ENCODE results near the gene PARP9.

The PARP9 gene

GRCh38 chr3:122578069-122578740 is 14.1 kb upstream of the PARP9 start:
- Histone ChIP-seq H3F3A (ENCODE audit: insufficient read depth, low read length) (no peaks in the 10 kb centered on the region), H3K4me1 (ENCODE audit: insufficient read depth, low read length, severe bottlenecking) (peaks cover 46% of the 10 kb centered on the region), H4K20me1 (ENCODE audit: insufficient read depth, low read length) (no peaks in the 10 kb centered on the region), H3K79me2 (ENCODE audit: insufficient read depth, low read length) (no peaks in the 10 kb centered on the region), H3K9me3 (ENCODE audit: low read length) (peaks cover 17% of the 10 kb centered on the region), H3K27me3 (ENCODE audit: insufficient read depth, low read length) (no peaks in the 10 kb centered on the region), H3K4me2 (ENCODE audit: low read length) (peak overlapping the region; percentile 77), H3K9me2 (ENCODE audit: low read depth, low read length) (no peaks in the 10 kb centered on the region), H3K4me3 (ENCODE audit: low read depth, low read length, poor library complexity, severe bottlenecking) (peak overlapping the region; percentile 65), H2AFZ (ENCODE audit: low read length) (no peak overlapping the region), H3K27ac (ENCODE audit: low read depth, low read length, poor library complexity, severe bottlenecking) (no peak overlapping the region), H3K9ac (ENCODE audit: low read length) (peak overlapping the region; percentile 72), H3K36me3 (ENCODE audit: insufficient read depth, low read length) (no peaks in the 10 kb centered on the region)
- TF ChIP-seq, protein P1, sequence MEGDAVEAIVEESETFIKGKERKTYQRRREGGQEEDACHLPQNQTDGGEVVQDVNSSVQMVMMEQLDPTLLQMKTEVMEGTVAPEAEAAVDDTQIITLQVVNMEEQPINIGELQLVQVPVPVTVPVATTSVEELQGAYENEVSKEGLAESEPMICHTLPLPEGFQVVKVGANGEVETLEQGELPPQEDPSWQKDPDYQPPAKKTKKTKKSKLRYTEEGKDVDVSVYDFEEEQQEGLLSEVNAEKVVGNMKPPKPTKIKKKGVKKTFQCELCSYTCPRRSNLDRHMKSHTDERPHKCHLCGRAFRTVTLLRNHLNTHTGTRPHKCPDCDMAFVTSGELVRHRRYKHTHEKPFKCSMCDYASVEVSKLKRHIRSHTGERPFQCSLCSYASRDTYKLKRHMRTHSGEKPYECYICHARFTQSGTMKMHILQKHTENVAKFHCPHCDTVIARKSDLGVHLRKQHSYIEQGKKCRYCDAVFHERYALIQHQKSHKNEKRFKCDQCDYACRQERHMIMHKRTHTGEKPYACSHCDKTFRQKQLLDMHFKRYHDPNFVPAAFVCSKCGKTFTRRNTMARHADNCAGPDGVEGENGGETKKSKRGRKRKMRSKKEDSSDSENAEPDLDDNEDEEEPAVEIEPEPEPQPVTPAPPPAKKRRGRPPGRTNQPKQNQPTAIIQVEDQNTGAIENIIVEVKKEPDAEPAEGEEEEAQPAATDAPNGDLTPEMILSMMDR (IDR thresholded peaks at IDR 0.05; ENCODE audit: low read length) = no peak
- no peak for TF ChIP-seq EZH2 (IDR thresholded peaks at IDR 0.05; ENCODE audit: borderline replicate concordance, low read length)

GRCh38 chr3:122577409-122578031 is 13.4 kb upstream of the PARP9 start, which contains the start of gene PARP15:
Gene PARP15, plus strand, starts transcription at chr3:122577650. Its CDS starts 18 bp downstream, at chr3:122577668.
- H3K27me3 ChIP-seq (ENCODE audit: insufficient read depth, low read length) = no peaks in the 10 kb centered on the region
- H3K79me2 ChIP-seq (ENCODE audit: insufficient read depth, low read length) = no peaks in the 10 kb centered on the region
- no peaks in the 10 kb centered on the region for H4K20me1 ChIP-seq (ENCODE audit: insufficient read depth, low read length)
- H3K9me3 ChIP-seq (ENCODE audit: low read length) = peaks cover 15% of the 10 kb centered on the region
- no peaks in the 10 kb centered on the region for H3F3A ChIP-seq (ENCODE audit: insufficient read depth, low read length)
- H2AFZ ChIP-seq (ENCODE audit: low read length) = no peak within 1 kb of the TSS; the same call in 1 of the 2 replicates
- H3K27ac ChIP-seq (ENCODE audit: low read depth, low read length, poor library complexity, severe bottlenecking) = peak within 1 kb of the TSS; percentile 87
- H3K4me1 ChIP-seq (ENCODE audit: insufficient read depth, low read length, severe bottlenecking) = peaks cover 51% of the 10 kb centered on the region
- peak within 1 kb of the TSS; percentile 77 for H3K4me2 ChIP-seq (ENCODE audit: low read length)
- peak within 1 kb of the TSS; percentile 65 for H3K4me3 ChIP-seq (ENCODE audit: low read depth, low read length, poor library complexity, severe bottlenecking)
- H3K9ac ChIP-seq (ENCODE audit: low read length) = peak within 1 kb of the TSS; percentile 72
- H3K9me2 ChIP-seq (ENCODE audit: low read depth, low read length) = no peaks in the 10 kb centered on the region
- TF ChIP-seq, protein P1 (IDR thresholded peaks at IDR 0.05; ENCODE audit: low read length) = 0 out of 2 replicates have a peak, but pooled peaks have one; percentile 13
- TF ChIP-seq EZH2 (IDR thresholded peaks at IDR 0.05; ENCODE audit: borderline replicate concordance, low read length) = no peak
- no peaks in the 10 kb centered on the region for H3K36me3 ChIP-seq (ENCODE audit: insufficient read depth, low read length)

GRCh38 chr3:122576174-122576940 is 12.3 kb upstream of the PARP9 start:
- Histone ChIP-seq H2AFZ (ENCODE audit: low read length) (no peak overlapping the region), H4K20me1 (ENCODE audit: insufficient read depth, low read length) (no peaks in the 10 kb centered on the region), H3K9ac (ENCODE audit: low read length) (peak overlapping the region; percentile 34; the same call in 1 of the 2 replicates), H3K27ac (ENCODE audit: low read depth, low read length, poor library complexity, severe bottlenecking) (peak overlapping the region; percentile 87), H3F3A (ENCODE audit: insufficient read depth, low read length) (no peaks in the 10 kb centered on the region), H3K4me1 (ENCODE audit: insufficient read depth, low read length, severe bottlenecking) (peaks cover 51% of the 10 kb centered on the region), H3K9me3 (ENCODE audit: low read length) (peaks cover 4% of the 10 kb centered on the region), H3K4me2 (ENCODE audit: low read length) (peak overlapping the region; percentile 77), H3K9me2 (ENCODE audit: low read depth, low read length) (no peaks in the 10 kb centered on the region), H3K79me2 (ENCODE audit: insufficient read depth, low read length) (no peaks in the 10 kb centered on the region), H3K27me3 (ENCODE audit: insufficient read depth, low read length) (no peaks in the 10 kb centered on the region), H3K36me3 (ENCODE audit: insufficient read depth, low read length) (no peaks in the 10 kb centered on the region), H3K4me3 (ENCODE audit: low read depth, low read length, poor library complexity, severe bottlenecking) (peak overlapping the region; percentile 25)
- no peak for TF ChIP-seq EZH2 (IDR thresholded peaks at IDR 0.05; ENCODE audit: borderline replicate concordance, low read length)
- TF ChIP-seq, protein P1 (IDR thresholded peaks at IDR 0.05; ENCODE audit: low read length) = no peak

All from OCI-LY1 (cell line).